Activated naive CD8-positive, alpha-beta T cell (primary cell): ENCODE measurements around the gene CPNE1.

Source experiments
- H3K27ac Mint-ChIP-seq: one replicate; pipeline ENCODE4 v1.8.0; 2021; ENCODE audit warnings: mixed read lengths
- H3K27me3 Mint-ChIP-seq: one replicate; pipeline ENCODE4 v1.8.0; 2021; ENCODE audit warnings: mixed read lengths
- H3K36me3 Mint-ChIP-seq: one replicate; pipeline ENCODE4 v1.8.0; 2021; ENCODE audit warnings: mixed read lengths
- H3K4me1 Mint-ChIP-seq: one replicate; pipeline ENCODE4 v1.8.0; 2021; ENCODE audit warnings: low read depth, mixed read lengths
- H3K4me3 Mint-ChIP-seq: one replicate; pipeline ENCODE4 v1.8.0; 2021; ENCODE audit warnings: mild to moderate bottlenecking, mixed read lengths
- H3K9me3 Mint-ChIP-seq: one replicate; pipeline ENCODE4 v1.8.0; 2021; ENCODE audit warnings: low read depth, mixed read lengths

The CPNE1 gene

GRCh38 chr20:35621560-35621946, 43.1 kb downstream of the CPNE1 start:
- peaks cover 24% of the 10 kb centered on the region for H3K4me1 Mint-ChIP-seq
- H3K27me3 Mint-ChIP-seq, result no peaks in the 10 kb centered on the region
- H3K27ac Mint-ChIP-seq, result peak overlapping the region; percentile 58
- no peak overlapping the region for H3K4me3 Mint-ChIP-seq
- H3K9me3 Mint-ChIP-seq, result no peaks in the 10 kb centered on the region
- H3K36me3 Mint-ChIP-seq, result peaks cover 2% of the 10 kb centered on the region

GRCh38 chr20:35620818-35621559, 43.7 kb downstream of the CPNE1 start:
- no peaks in the 10 kb centered on the region for H3K27me3 Mint-ChIP-seq

DNA sequence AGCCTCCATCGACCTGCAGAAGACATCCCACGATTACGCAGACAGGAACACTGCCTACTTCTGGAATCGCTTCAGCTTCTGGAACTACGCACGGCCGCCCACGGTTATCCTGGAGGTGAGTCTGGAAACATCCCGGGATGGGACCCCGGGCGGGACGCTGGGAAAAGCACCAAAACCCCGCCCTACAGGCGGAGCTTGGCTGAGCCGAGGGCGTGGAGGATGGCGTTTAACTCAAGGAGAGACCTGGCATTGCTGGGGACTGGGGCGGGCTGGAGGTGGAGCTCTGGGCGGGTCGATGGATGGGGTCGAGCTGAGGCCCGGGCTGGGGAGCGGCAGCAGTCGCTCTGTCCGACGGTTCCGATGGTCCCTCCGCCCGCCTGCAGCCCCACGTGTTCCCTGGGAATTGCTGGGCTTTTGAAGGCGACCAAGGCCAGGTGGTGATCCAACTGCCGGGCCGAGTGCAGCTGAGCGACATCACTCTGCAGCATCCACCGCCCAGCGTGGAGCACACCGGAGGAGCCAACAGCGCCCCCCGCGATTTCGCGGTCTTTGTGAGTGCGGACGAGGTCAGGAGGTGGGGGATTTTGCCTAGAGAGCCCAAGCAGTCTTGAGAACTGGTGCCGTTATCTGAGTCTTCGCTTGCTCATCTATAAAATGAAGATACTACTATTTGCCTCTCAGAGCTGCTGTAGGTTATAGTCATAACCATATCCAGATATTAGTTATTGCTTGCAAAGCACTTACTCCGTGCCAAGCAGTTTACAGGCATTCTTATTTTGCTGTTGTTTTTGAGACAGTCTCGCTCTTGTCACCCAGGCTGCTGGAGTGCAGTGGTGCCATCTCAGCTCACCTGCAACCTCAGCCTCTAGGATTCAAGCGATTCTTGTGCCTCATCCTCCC, 45.3 kb downstream of the CPNE1 start:
- H3K27ac Mint-ChIP-seq, result peak overlapping the region; percentile 64
- peaks cover 32% of the 10 kb centered on the region for H3K4me1 Mint-ChIP-seq
- H3K9me3 Mint-ChIP-seq, result no peaks in the 10 kb centered on the region
- H3K36me3 Mint-ChIP-seq, result no peaks in the 10 kb centered on the region
- H3K27me3 Mint-ChIP-seq, result no peaks in the 10 kb centered on the region
- H3K4me3 Mint-ChIP-seq, result peak overlapping the region; percentile 88

More at GRCh38 chr20:35620818-35621559, 43.7 kb downstream of the CPNE1 start:
- Mint-ChIP-seq H3K27ac (peak overlapping the region; percentile 58), H3K4me1 (peaks cover 27% of the 10 kb centered on the region), H3K36me3 (peaks cover 2% of the 10 kb centered on the region), H3K4me3 (no peak overlapping the region), H3K9me3 (no peaks in the 10 kb centered on the region)

- Mint-ChIP-seq H3K36me3 (no peaks in the 10 kb centered on the region), H3K27ac (peak overlapping the region; percentile 50), H3K4me3 (peak overlapping the region; percentile 88), H3K9me3 (no peaks in the 10 kb centered on the region), H3K27me3 (no peaks in the 10 kb centered on the region), H3K4me1 (peaks cover 33% of the 10 kb centered on the region)
Observed at GRCh38 chr20:35618263-35619131, 46.2 kb downstream of the CPNE1 start.

- H3K27ac Mint-ChIP-seq, result peak overlapping the region; percentile 50
- H3K4me3 Mint-ChIP-seq, result peak overlapping the region; percentile 78
- no peaks in the 10 kb centered on the region for H3K9me3 Mint-ChIP-seq
- no peaks in the 10 kb centered on the region for H3K36me3 Mint-ChIP-seq
- H3K27me3 Mint-ChIP-seq, result no peaks in the 10 kb centered on the region
- H3K4me1 Mint-ChIP-seq, result peaks cover 33% of the 10 kb centered on the region
Observed at GRCh38 chr20:35617397-35618262, 47.1 kb downstream of the CPNE1 start.

GRCh38 chr20:35616465-35617396, 48.0 kb downstream of the CPNE1 start:
- Mint-ChIP-seq H3K36me3 (no peaks in the 10 kb centered on the region), H3K4me1 (peaks cover 33% of the 10 kb centered on the region), H3K27ac (peak overlapping the region; percentile 46)

DNA sequence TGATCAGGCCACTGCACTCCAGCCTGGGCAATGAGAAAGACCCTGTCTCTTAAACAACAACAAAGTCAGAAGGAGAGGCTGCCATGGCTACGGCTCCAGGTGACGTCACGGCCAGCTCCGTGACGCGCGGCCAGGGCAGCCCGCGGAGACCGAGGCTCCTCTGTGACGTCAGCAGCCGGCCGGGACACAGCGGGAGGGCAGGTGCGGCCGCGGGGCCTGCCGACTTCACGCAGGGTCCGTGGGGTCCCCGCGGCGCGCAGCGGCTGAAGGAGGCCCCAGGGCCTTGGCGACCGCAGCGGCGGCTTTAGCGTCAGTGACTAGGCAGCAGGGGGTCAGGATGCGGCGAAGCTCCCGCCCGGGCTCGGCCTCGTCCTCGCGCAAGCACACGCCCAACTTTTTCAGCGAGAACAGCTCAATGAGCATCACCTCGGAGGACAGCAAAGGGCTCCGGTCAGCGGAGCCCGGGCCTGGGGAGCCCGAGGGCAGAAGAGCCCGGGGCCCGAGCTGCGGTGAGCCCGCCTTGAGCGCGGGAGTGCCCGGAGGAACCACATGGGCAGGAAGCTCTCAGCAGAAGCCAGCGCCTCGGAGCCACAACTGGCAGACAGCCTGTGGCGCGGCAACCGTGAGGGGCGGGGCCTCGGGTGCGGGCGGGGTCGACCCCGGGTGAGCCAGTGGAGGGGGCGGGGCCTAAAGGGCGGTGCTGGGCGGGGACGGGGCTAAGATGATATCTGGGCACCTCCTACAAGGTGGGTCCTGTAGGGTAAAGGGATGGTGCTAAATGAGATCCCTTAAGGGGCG, 48.8 kb downstream of the CPNE1 start, which contains the start of gene SPAG4:
TSS of gene SPAG4 (plus strand) at position 163 of the 798 bp plus-strand sequence. CDS start at position 338, 175 bp downstream.
- H3K36me3 Mint-ChIP-seq, result no peaks in the 10 kb centered on the region
- peak within 1 kb of the TSS; percentile 94 for H3K27ac Mint-ChIP-seq
- peak within 1 kb of the TSS; percentile 87 for H3K4me3 Mint-ChIP-seq
- H3K9me3 Mint-ChIP-seq, result no peaks in the 10 kb centered on the region
- H3K27me3 Mint-ChIP-seq, result no peaks in the 10 kb centered on the region
- H3K4me1 Mint-ChIP-seq, result peaks cover 33% of the 10 kb centered on the region

More at GRCh38 chr20:35616465-35617396, 48.0 kb downstream of the CPNE1 start:
- no peaks in the 10 kb centered on the region for H3K9me3 Mint-ChIP-seq
- peak overlapping the region; percentile 87 for H3K4me3 Mint-ChIP-seq
- no peaks in the 10 kb centered on the region for H3K27me3 Mint-ChIP-seq

DNA sequence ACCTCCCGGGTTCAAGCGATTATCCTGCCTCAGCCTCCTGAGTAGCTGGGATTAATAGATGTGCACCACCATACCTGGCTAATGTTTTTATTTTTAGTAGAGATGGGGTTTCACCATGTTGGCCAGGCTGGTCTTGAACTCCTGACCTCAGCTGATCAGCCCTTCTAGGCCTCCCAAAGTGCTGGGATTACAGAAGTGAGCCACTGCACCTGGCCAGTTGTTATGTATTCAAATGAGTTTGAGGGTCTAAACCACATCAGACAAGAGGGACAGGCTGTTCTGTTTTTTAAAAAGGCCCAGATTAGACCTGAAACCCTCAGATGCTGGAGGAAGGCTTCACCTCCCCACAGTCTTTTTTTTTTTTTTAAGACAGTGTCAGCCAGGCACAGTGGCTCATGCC, 53.2 kb downstream of the CPNE1 start:
- Mint-ChIP-seq H3K27ac (no peak overlapping the region), H3K4me1 (peaks cover 9% of the 10 kb centered on the region), H3K4me3 (no peak overlapping the region), H3K36me3 (no peaks in the 10 kb centered on the region), H3K9me3 (no peaks in the 10 kb centered on the region), H3K27me3 (no peaks in the 10 kb centered on the region)

GRCh38 chr20:35610833-35611427, 53.8 kb downstream of the CPNE1 start:
- no peaks in the 10 kb centered on the region for H3K36me3 Mint-ChIP-seq
- H3K27ac Mint-ChIP-seq, result no peak overlapping the region
- H3K4me1 Mint-ChIP-seq, result peaks cover 6% of the 10 kb centered on the region
- no peak overlapping the region for H3K4me3 Mint-ChIP-seq
- H3K27me3 Mint-ChIP-seq, result no peaks in the 10 kb centered on the region
- no peaks in the 10 kb centered on the region for H3K9me3 Mint-ChIP-seq

- Mint-ChIP-seq H3K9me3 (no peaks in the 10 kb centered on the region), H3K27ac (no peak overlapping the region), H3K4me1 (no peaks in the 10 kb centered on the region), H3K4me3 (no peak overlapping the region), H3K27me3 (peaks cover 3% of the 10 kb centered on the region), H3K36me3 (no peaks in the 10 kb centered on the region)
Observed at GRCh38 chr20:35607003-35607735, 57.5 kb downstream of the CPNE1 start.

- H3K4me1 Mint-ChIP-seq, result peaks cover 2% of the 10 kb centered on the region
- peaks cover 3% of the 10 kb centered on the region for H3K27me3 Mint-ChIP-seq
- no peaks in the 10 kb centered on the region for H3K9me3 Mint-ChIP-seq
- no peak overlapping the region for H3K27ac Mint-ChIP-seq
- no peaks in the 10 kb centered on the region for H3K36me3 Mint-ChIP-seq
- no peak overlapping the region for H3K4me3 Mint-ChIP-seq
Observed at GRCh38 chr20:35606127-35606526, 58.6 kb downstream of the CPNE1 start.

DNA sequence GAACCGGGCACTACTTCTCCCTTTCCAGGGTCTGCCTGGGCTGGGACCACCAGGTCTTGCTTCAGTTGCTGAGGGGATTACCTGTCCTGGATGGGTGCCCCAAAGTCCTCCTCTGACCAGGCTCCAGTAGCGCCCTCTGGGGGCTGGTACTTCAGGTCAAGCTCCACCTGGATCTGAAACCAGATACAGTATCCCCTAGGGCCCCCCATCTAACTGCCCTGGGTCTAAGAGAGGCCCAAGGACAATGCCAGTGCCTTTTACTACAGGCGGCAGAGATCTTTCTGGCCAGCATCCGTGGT, 60.3 kb downstream of the CPNE1 start:
- Mint-ChIP-seq H3K4me3 (no peak overlapping the region), H3K27me3 (peaks cover 3% of the 10 kb centered on the region)

More for the DNA sequence above, 60.3 kb downstream of the CPNE1 start:
- peaks cover 2% of the 10 kb centered on the region for H3K4me1 Mint-ChIP-seq
- no peaks in the 10 kb centered on the region for H3K9me3 Mint-ChIP-seq
- no peak overlapping the region for H3K27ac Mint-ChIP-seq
- H3K36me3 Mint-ChIP-seq, result no peaks in the 10 kb centered on the region
